Sigmoid colon (tissue), 4 donors: Measurements from ENCODE around the gene RHO.

Source experiments
- CTCF ChIP-seq, 4 experiments: fragments of 450-650 bp in 3 of 4; fragments of 200-600 bp in 1 of 4; IDR thresholded peaks; one replicate each; pipeline ENCODE4 v1.5.1; 2016 to 2019; ENCODE audit warnings: antibody characterized with exemption in 4 of 4, mild to moderate bottlenecking in 3 of 4, moderate library complexity in 2 of 4
- POLR2AphosphoS5 ChIP-seq, 4 donors: sonication (generic); formaldehyde crosslinking; IDR thresholded peaks; one replicate each; pipeline ENCODE4 v1.6.1; 2017; ENCODE audit warnings: antibody characterized with exemption in 4 of 4

DNA sequence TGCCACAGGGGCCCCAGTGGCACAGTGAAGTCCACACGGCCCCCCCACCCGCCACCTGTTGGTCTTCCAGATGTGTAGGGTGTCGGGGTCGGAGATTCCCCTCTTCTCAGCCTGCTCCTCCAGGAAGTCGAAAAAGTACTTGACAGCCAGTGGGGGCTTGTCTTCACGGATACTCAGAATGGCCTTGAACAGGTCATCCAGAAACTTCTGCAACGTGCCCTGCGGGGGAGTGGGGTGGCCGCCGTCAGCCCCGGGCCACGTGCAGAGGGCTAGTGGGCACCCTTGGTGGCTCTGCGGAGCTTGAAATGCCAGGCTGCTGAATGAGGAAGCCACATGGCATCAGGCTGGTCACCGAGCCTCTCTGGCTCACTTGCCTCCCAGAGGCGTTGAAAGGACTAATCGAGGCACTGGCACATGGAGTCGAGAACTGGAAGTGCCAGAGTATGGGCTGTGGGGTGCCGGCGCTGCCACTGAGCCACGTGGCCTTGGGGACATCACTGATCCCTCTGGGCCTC, 31.2 kb downstream of the RHO start:
- no peak for TF ChIP-seq POLR2AphosphoS5 (IDR thresholded peaks at IDR 0.05)
- no peak for TF ChIP-seq CTCF (IDR thresholded peaks at IDR 0.05)
